Progenitor cell of endocrine pancreas (in vitro differentiated cells): ENCODE measurements around the gene ARHGEF28. TPM values are rescaled to one million over a fixed set of nuclear protein-coding genes. Genes with fewer than 3 reads are reported as not detected.
A peak's percentile ranks its signal among the peaks of the same experiment; 100 is the strongest.

Experiments used
- DNase-seq: peaks from one replicate; pipeline ENCODE4 v3.0.0; 2021; ENCODE audit warnings: low spot score; ENCODE audit not compliant: unreplicated experiment
- H3K27ac Mint-ChIP-seq: 2 replicates; pipeline ENCODE4 v1.8.0; 2021; ENCODE audit warnings: mild to moderate bottlenecking, moderate library complexity, mixed read lengths
- H3K27me3 Mint-ChIP-seq: 2 replicates; pipeline ENCODE4 v1.8.0; 2021; ENCODE audit warnings: mixed read lengths
- H3K36me3 Mint-ChIP-seq: 2 replicates; pipeline ENCODE4 v1.8.0; 2022; ENCODE audit warnings: mixed read lengths; ENCODE audit not compliant: insufficient read depth
- H3K4me1 Mint-ChIP-seq: 2 replicates; pipeline ENCODE4 v1.8.0; 2021; ENCODE audit warnings: low read depth, mixed read lengths
- H3K4me3 Mint-ChIP-seq: 2 replicates; pipeline ENCODE4 v1.8.0; 2021; ENCODE audit warnings: low read depth, mild to moderate bottlenecking, moderate library complexity, mixed read lengths
- H3K9me3 Mint-ChIP-seq: 2 replicates; pipeline ENCODE4 v1.8.0; 2021; ENCODE audit warnings: low read depth, mixed read lengths
- CTCF ChIP-seq: fragments of 200-600 bp; sonication (generic); IDR thresholded peaks from one replicate; pipeline ENCODE4 v1.5.0; 2021; ENCODE audit warnings: antibody characterized with exemption, mild to moderate bottlenecking; ENCODE audit not compliant: unreplicated experiment
- total RNA-seq: library from RNA; stranded (reverse); gene quantifications from 2 replicates; pipeline ENCODE4 v1.2.1, GENCODE V29; 2021

The ARHGEF28 gene
- total RNA-seq, 1 donor from 2014 or later, result 15.0 TPM

DNA sequence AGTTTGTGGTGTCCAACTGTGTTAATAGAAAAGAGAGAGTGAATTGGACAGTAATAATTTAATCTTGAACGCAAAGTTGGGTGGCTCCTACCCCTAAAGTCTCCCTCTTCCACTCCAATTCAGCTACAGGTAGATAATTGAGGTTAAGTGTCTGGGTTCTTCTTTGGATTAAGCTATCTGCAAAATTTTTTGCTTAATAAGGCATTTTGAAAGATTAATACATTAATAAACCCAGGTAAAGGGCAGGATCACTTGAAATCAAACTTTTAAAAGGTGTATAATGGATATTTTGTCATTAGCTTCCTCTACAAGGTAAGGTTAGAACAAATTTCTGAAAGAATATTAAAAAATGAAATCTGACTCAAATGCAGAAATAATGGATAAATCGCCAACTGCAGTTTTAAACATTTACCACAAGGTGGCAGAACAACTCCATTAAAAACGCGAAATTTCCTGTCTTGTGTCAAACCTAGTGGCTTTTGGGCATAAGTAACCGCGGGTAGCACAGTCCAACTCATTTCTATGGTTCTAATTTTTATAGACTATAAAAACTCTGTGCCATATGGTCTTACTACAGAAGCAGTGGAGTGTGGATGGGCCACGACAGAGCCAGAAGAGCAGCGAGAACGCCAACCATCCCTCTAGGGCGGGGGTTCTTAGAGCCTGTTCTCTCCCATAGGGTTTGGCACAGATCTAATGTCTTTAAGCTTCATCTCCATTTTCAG lies 276.5 kb downstream of the ARHGEF28 start:
- H3K36me3 Mint-ChIP-seq, result peaks cover 7% of the 10 kb centered on the region
- peak; percentile 89 for TF ChIP-seq CTCF
- no peak for DNase-seq
- no peak overlapping the region for H3K4me3 Mint-ChIP-seq
- no peaks in the 10 kb centered on the region for H3K27me3 Mint-ChIP-seq
- H3K27ac Mint-ChIP-seq, result no peak overlapping the region
- H3K4me1 Mint-ChIP-seq, result peaks cover 6% of the 10 kb centered on the region
- peaks cover 6% of the 10 kb centered on the region for H3K9me3 Mint-ChIP-seq

GRCh38 chr5:73903169-73903568 lies 277.2 kb downstream of the ARHGEF28 start:
- Mint-ChIP-seq H3K27ac (no peak overlapping the region), H3K4me1 (peaks cover 6% of the 10 kb centered on the region), H3K9me3 (peaks cover 6% of the 10 kb centered on the region), H3K36me3 (peaks cover 7% of the 10 kb centered on the region), H3K4me3 (no peak overlapping the region), H3K27me3 (no peaks in the 10 kb centered on the region)
- TF ChIP-seq CTCF, result no peak
- no peak for DNase-seq

GRCh38 chr5:73906277-73906676 lies 280.3 kb downstream of the ARHGEF28 start:
- no peak for DNase-seq
- Mint-ChIP-seq H3K27ac (no peak overlapping the region), H3K36me3 (peaks cover 14% of the 10 kb centered on the region), H3K4me3 (no peak overlapping the region), H3K9me3 (peaks cover 6% of the 10 kb centered on the region), H3K4me1 (peaks cover 6% of the 10 kb centered on the region), H3K27me3 (no peaks in the 10 kb centered on the region)
- no peak for TF ChIP-seq CTCF

GRCh38 chr5:73907164-73907563 lies 281.2 kb downstream of the ARHGEF28 start:
- no peaks in the 10 kb centered on the region for H3K27me3 Mint-ChIP-seq
- H3K27ac Mint-ChIP-seq, result no peak overlapping the region
- no peak for TF ChIP-seq CTCF
- no peak overlapping the region for H3K4me3 Mint-ChIP-seq
- H3K4me1 Mint-ChIP-seq, result peaks cover 1% of the 10 kb centered on the region
- no peak for DNase-seq
- H3K36me3 Mint-ChIP-seq, result peaks cover 15% of the 10 kb centered on the region
- peaks cover 6% of the 10 kb centered on the region for H3K9me3 Mint-ChIP-seq

DNA sequence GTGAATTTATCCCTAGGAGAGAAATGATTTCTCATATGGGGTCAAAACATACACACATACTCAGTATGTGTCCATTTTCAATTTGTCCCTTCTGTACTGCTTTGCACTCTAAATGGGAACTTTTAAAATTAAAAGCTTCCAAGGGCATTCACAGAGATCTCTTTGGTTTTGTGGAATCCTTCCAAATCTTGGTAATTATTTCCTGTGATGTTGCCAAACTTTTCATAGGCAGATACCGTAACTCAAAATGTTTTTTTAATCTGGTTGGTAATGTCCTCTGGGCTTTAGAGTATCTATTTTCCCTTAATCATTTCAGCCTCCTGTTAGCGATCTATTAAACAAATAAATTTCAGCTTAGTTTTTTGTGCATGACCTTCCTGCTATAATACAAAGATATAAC lies 282.4 kb downstream of the ARHGEF28 start:
- Mint-ChIP-seq H3K4me1 (no peaks in the 10 kb centered on the region), H3K4me3 (no peak overlapping the region), H3K9me3 (peaks cover 6% of the 10 kb centered on the region), H3K27ac (no peak overlapping the region), H3K36me3 (peaks cover 15% of the 10 kb centered on the region), H3K27me3 (no peaks in the 10 kb centered on the region)
- DNase-seq, result no peak
- TF ChIP-seq CTCF, result no peak
